VCaP (cell line): ENCODE data around the gene IL1A.

Experiments used
- H3K27ac ChIP-seq: fragments of 450-650 bp; 2 replicates; pipeline ENCODE4 v1.5.1; 2017
- CTCF ChIP-seq: fragments of 450-650 bp; conservative IDR thresholded peaks from 2 replicates; pipeline ENCODE4 v1.5.1; 2017; ENCODE audit warnings: mild to moderate bottlenecking, moderate library complexity

The IL1A gene

GRCh38 chr2:112794131-112794733 lies 9.9 kb upstream of the IL1A start:
- H3K27ac ChIP-seq, result no peak overlapping the region
- TF ChIP-seq CTCF, result no peak

GRCh38 chr2:112793449-112793978 lies 9.2 kb upstream of the IL1A start:
- TF ChIP-seq CTCF, result no peak

GRCh38 chr2:112792419-112792818 lies 8.1 kb upstream of the IL1A start:
- TF ChIP-seq CTCF, result no peak

More at GRCh38 chr2:112793449-112793978, 9.2 kb upstream of the IL1A start:
- H3K27ac ChIP-seq, result no peak overlapping the region

GRCh38 chr2:112791693-112792230 lies 7.5 kb upstream of the IL1A start:
- no peak overlapping the region for H3K27ac ChIP-seq
- no peak for TF ChIP-seq CTCF

More at GRCh38 chr2:112792419-112792818, 8.1 kb upstream of the IL1A start:
- H3K27ac ChIP-seq, result no peak overlapping the region

GRCh38 chr2:112791019-112791418 lies 6.7 kb upstream of the IL1A start:
- no peak for TF ChIP-seq CTCF
- H3K27ac ChIP-seq, result no peak overlapping the region

- H3K27ac ChIP-seq, result no peak overlapping the region
- no peak for TF ChIP-seq CTCF
Observed at GRCh38 chr2:112790305-112790704, 6.0 kb upstream of the IL1A start.

GRCh38 chr2:112789186-112789585 lies 4.9 kb upstream of the IL1A start:
- no peak overlapping the region for H3K27ac ChIP-seq
- TF ChIP-seq CTCF, result no peak
